ENCODE measurements around the gene FNDC10.

Gene FNDC10

DNA sequence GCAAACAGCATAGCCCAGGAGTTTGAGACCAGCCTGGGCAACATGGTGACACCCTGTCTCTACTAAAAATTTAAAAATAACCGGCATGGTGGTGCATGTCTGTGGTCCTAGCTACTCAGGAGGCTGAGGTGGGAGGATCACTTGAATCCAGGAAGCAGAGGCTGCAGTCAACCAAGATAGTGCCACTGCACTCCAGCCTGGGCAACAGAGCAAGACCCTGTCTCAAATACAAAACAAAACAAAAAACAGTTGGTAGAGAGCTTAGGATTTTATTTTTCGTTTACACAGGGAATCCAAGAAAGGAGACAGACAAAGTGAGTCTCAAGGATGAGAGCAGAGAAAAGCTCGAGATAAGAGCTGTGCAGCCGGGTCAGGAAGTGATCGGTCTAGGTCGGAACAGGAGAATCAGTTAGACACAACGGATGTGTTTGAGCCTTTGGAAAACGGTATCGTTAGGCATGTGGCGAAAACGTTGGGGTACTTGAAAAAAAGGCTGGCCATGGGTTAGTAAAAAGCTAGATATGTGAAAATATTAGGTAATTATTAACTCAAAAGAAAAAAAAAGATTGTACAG lies 13.7 kb upstream of the FNDC10 start:
- ATAC-seq (no peak), DNase-seq (no peak)
- H3K4me3 Mint-ChIP-seq: peak overlapping the region; percentile 88 to 97
- no peaks in the 10 kb centered on the region for H3K27me3 Mint-ChIP-seq
- no peaks in the 10 kb centered on the region for H3K9me3 Mint-ChIP-seq
- peaks cover 41% of the 10 kb centered on the region for H3K4me1 Mint-ChIP-seq
- H3K27ac Mint-ChIP-seq: peak overlapping the region in 1 of 2 donors; percentile 97

DNA sequence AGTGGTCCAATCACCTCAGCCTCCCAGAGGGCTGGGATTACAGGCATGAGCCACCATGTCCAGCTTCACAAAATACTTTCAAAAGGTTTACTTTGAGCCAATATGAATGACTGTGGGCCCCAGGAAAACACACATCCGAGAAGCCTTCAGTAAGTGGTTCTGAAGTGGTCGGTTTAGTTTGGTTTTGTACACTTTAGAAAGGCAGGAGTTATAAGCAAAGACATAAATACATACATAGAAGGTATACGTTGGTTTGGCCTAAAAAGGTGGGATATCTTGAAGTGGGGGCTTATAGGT lies 12.1 kb upstream of the FNDC10 start:
- Mint-ChIP-seq H3K4me1 (peaks cover 41% of the 10 kb centered on the region), H3K27me3 (no peaks in the 10 kb centered on the region), H3K4me3 (no peak overlapping the region), H3K9me3 (no peaks in the 10 kb centered on the region), H3K27ac (no peak overlapping the region)
- no peak for ATAC-seq
- DNase-seq: no peak

GRCh38 chr1:1610796-1611195 lies 10.9 kb upstream of the FNDC10 start:
- no peak for ATAC-seq
- Mint-ChIP-seq H3K4me3 (no peak overlapping the region), H3K4me1 (peaks cover 39% of the 10 kb centered on the region), H3K27me3 (no peaks in the 10 kb centered on the region), H3K9me3 (no peaks in the 10 kb centered on the region), H3K27ac (no peak overlapping the region)
- DNase-seq: no peak

DNA sequence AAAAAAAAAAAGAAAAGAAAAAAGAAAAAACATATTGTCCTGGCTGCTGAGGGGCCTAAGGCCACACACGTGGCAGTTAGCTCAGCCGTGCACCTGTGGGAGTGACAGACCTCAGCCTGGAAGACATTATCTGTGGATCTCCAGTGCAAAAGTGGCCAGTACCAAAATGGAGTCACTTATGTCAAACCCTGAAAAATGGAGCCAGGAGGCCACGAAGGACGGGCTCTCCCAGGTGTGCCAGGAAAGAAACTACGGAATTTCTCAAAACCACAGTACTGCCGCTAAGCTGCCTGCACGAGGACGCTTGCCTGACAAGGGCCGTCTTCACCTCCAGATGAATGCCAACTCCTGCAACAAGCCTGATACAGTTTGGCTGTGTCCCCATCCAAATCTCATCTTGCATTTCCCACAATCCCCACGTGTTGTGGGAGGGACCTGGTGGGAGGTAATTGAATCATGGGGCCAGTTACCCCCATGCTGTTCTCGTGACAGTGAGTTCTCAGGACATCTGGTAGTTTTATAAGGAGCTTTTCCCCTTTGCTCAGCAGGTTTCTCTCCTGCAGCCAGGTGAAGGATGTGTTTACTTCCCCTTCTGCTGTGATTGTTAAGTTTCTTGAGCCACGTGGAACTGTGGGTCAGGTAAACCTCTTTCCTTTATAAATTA lies 10.0 kb upstream of the FNDC10 start:
- no peak for ATAC-seq
- Mint-ChIP-seq H3K4me3 (no peak overlapping the region), H3K27me3 (no peaks in the 10 kb centered on the region), H3K4me1 (peaks cover 39% of the 10 kb centered on the region), H3K9me3 (no peaks in the 10 kb centered on the region), H3K27ac (no peak overlapping the region)
- no peak for DNase-seq

GRCh38 chr1:1606232-1606631 lies 6.3 kb upstream of the FNDC10 start:
- Mint-ChIP-seq H3K27me3 (no peaks in the 10 kb centered on the region), H3K27ac (peak overlapping the region in 1 of 2 donors; percentile 99), H3K9me3 (no peaks in the 10 kb centered on the region), H3K4me1 (peaks cover 24% of the 10 kb centered on the region), H3K4me3 (no peak overlapping the region)
- ATAC-seq (no peak), DNase-seq (no peak)

DNA sequence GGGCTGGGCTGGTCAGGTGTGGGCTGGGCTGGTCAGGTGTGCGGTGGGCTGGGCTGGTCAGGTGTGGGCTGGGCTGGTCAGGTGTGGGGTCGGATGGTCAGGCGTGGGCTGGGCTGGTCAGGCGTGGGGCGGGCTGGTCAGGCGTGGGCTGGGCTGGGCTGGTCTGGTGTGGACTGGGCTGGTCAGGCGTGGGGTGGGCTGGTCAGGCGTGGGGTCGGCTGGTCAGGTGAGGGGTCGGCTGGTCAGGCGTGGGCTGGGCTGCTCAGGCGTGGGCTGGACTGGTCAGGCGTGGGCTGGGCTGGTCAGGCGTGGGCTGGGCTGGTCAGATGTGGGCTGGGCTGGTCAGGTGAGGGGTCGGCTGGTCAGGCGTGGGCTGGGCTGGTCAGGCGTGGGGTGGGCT lies 5.8 kb upstream of the FNDC10 start:
- Mint-ChIP-seq H3K27ac (no peak overlapping the region), H3K27me3 (peaks cover 3% of the 10 kb centered on the region), H3K4me1 (peaks cover 27% of the 10 kb centered on the region), H3K4me3 (no peak overlapping the region), H3K9me3 (no peaks in the 10 kb centered on the region)
- no peak for DNase-seq
- ATAC-seq: no peak

DNA sequence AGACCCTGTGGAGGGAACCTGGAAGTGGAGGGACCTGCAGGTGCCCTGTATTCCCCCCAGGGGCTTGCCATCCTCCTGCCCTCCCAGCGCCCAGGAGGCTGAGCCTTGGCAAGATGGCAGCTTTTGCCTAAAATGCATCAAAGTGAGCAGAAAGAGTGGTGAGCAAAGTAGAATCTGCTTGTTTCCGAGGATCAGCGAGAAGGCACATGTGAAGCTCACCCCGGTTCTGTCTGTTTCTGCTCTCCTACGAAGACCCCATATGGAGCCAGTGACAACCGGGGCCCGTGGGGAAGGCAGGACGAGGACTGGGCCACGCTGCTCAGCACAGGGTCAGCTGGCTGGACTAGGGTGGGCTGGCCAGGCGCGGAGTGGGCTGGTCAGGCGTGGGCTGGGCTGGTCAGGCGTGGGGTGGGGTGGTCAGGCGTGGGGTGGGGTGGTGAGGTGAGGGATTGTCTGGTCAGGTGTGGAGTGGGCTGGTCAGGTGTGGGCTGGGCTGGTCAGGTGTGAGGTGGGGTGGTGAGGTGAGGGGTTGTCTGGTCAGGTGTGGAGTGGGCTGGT lies 5.2 kb upstream of the FNDC10 start:
- ATAC-seq (no peak), DNase-seq (no peak)
- peaks cover 29% of the 10 kb centered on the region for H3K4me1 Mint-ChIP-seq
- no peaks in the 10 kb centered on the region for H3K9me3 Mint-ChIP-seq
- H3K27me3 Mint-ChIP-seq: peaks cover 6% of the 10 kb centered on the region
- H3K4me3 Mint-ChIP-seq: peak overlapping the region in 1 of 2 donors; percentile 47
- H3K27ac Mint-ChIP-seq: no peak overlapping the region

GRCh38 chr1:1604374-1605033 lies 4.6 kb upstream of the FNDC10 start:
- ATAC-seq: no peak
- H3K27me3 Mint-ChIP-seq: peaks cover 6% of the 10 kb centered on the region
- peaks cover 29% of the 10 kb centered on the region for H3K4me1 Mint-ChIP-seq
- no peaks in the 10 kb centered on the region for H3K9me3 Mint-ChIP-seq
- no peak overlapping the region for H3K4me3 Mint-ChIP-seq
- DNase-seq: no peak
- no peak overlapping the region for H3K27ac Mint-ChIP-seq

- no peak for DNase-seq
- ATAC-seq: no peak
- peaks cover 12% of the 10 kb centered on the region for H3K27me3 Mint-ChIP-seq
- peaks cover 34% of the 10 kb centered on the region for H3K4me1 Mint-ChIP-seq
- H3K9me3 Mint-ChIP-seq: no peaks in the 10 kb centered on the region
- H3K4me3 Mint-ChIP-seq: no peak overlapping the region
- H3K27ac Mint-ChIP-seq: no peak overlapping the region
Observed at GRCh38 chr1:1603671-1604373, 3.9 kb upstream of the FNDC10 start.

GRCh38 chr1:1602968-1603506 lies 3.1 kb upstream of the FNDC10 start:
- Mint-ChIP-seq H3K9me3 (no peaks in the 10 kb centered on the region), H3K27me3 (peaks cover 16% of the 10 kb centered on the region), H3K4me1 (peaks cover 36% of the 10 kb centered on the region), H3K27ac (no peak overlapping the region), H3K4me3 (peak overlapping the region in 1 of 2 donors; percentile 13)
- ATAC-seq: no peak
- no peak for DNase-seq

DNA sequence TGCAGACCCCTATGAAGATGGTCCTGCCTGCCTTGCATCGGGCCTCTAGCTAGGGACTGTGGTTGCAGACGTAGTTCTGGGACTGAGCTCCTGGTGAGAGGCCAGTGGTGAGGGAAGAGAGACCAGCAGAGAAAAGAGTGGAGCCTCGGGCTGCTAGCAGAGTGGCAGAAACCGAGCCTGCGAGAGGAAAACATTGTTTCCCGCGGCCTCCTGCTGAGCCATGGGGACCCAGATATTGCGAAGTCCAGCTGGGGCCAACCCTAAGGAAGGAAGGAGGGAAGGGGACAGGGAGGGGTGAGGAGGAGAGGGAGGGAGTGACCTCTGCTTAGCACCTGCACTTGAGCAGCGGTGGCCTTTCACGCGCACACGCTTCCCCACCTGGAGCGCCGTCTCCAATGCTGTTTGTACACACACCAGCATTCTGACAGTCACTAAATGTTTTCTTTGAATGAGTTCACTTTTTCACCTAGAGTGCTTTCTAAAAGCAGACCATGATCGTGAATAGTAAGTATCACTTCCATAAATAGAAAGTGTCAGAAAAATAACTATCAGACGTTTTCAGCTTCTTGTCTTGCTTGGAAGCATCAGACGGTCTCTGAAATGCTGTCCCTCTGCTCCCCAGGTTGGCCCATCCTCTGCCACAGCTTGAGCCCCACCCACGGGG lies 2.5 kb upstream of the FNDC10 start:
- Mint-ChIP-seq H3K4me1 (peaks cover 36% of the 10 kb centered on the region), H3K27me3 (peaks cover 16% of the 10 kb centered on the region), H3K9me3 (no peaks in the 10 kb centered on the region), H3K27ac (no peak overlapping the region), H3K4me3 (peak overlapping the region in 1 of 2 donors; percentile 13)
- DNase-seq (no peak), ATAC-seq (no peak)

DNA sequence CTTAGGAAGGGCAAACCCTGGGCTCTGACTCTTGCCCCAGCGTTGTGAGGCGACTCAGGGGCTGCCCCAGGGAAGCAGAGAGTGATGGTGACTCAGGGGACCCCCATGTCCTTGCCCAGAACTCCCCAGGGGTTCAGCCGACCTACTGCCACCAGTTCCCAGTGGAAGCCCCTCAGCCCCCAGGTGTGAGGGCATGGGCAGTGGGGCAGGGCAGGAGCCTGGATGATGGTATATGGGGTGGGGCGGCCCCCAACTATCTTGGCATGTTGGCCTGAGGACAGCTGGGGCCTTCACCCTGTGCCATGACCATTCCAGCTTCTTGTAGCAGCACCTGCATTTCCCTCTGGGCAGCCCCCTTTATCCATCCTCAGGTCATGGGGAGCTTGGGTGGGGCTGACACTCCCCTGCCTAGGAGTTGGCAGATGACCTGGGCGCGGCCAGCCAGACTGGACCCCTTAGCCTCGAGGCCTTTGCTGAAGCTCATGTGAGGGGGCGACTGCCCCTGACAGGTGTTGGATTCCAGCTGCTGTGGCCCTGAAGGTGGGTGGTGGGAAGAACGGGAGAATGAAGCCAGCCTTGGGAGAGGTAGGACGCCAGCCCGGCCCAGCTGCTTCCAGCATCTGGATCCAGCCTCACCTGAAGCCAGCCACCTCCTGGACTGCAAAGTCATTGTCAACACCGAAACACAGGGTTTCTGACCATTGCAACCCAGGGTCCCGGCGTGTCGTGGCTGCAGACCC lies 1.8 kb upstream of the FNDC10 start:
- ATAC-seq (no peak), DNase-seq (no peak)
- H3K4me3 Mint-ChIP-seq: peak overlapping the region in 1 of 2 donors; percentile 73
- no peaks in the 10 kb centered on the region for H3K9me3 Mint-ChIP-seq
- H3K27me3 Mint-ChIP-seq: peaks cover 16% of the 10 kb centered on the region
- H3K4me1 Mint-ChIP-seq: peaks cover 29% of the 10 kb centered on the region
- H3K27ac Mint-ChIP-seq: no peak overlapping the region

- no peak overlapping the region for H3K27ac Mint-ChIP-seq
- peaks cover 26% of the 10 kb centered on the region for H3K4me1 Mint-ChIP-seq
- ATAC-seq (no peak), DNase-seq (no peak)
- peaks cover 16% of the 10 kb centered on the region for H3K27me3 Mint-ChIP-seq
- peak overlapping the region; percentile 62 to 73 for H3K4me3 Mint-ChIP-seq
- no peaks in the 10 kb centered on the region for H3K9me3 Mint-ChIP-seq
Observed at GRCh38 chr1:1600861-1601563, 1.1 kb upstream of the FNDC10 start.
